IMR-90 (cell line): ENCODE measurements around the gene MEIOB. TPM values are rescaled to one million over a fixed set of nuclear protein-coding genes. Genes with fewer than 3 reads are reported as not detected.

Experiments used
- ATAC-seq: fragments of 200-7000 bp; cut with Tn5 transposase; 2 replicates; pipeline ENCODE4 v1.9.1; 2020; ENCODE audit warnings: low read depth, mild to moderate bottlenecking, moderate library complexity
- BruUV-seq: library from RNA; stranded (reverse); fragments of 400-500 nt; replicated peaks from 2 replicates; lab custom pipeline; 2021; lab: Mats Ljungman, UMichigan
- CTCF ChIA-PET: fragments of 300-600 bp; formaldehyde crosslinking; extraction: SDS; loops from one replicate; lab custom pipeline; 2021; ENCODE audit warnings: antibody characterized with exemption; lab: Yijun Ruan, JAX
- POLR2A ChIA-PET: fragments of 300-600 bp; sonication (Branson Sonifier 250); formaldehyde crosslinking; loops from one replicate; lab custom pipeline; 2022; ENCODE audit warnings: antibody characterized with exemption; ENCODE audit not compliant: unreplicated experiment; lab: Charles Lee
- DNase-seq: peaks from one replicate; pipeline ENCODE4 v3.0.0; 2013
- H2AFZ ChIP-seq: replicated peaks from 2 replicates; pipeline ENCODE3; 2013; ENCODE audit warnings: low read length, mild to moderate bottlenecking; ENCODE audit not compliant: poor library complexity
- H2AK5ac ChIP-seq: 2 replicates; pipeline ENCODE4 v1.6.1; 2013; ENCODE audit warnings: low read depth, low read length, inconsistent platforms
- H2AK9ac ChIP-seq: replicated peaks from 2 replicates; pipeline ENCODE3; 2013; ENCODE audit warnings: mild to moderate bottlenecking, low read depth, low read length, moderate library complexity; ENCODE audit not compliant: poor library complexity
- H2BK120ac ChIP-seq: 2 replicates; pipeline ENCODE4 v1.6.1; 2013; ENCODE audit warnings: low read depth, low read length, inconsistent platforms
- H2BK15ac ChIP-seq: 3 replicates; pipeline ENCODE4 v1.6.1; 2013; ENCODE audit warnings: low read depth, low read length, inconsistent platforms
- H2BK20ac ChIP-seq: 2 replicates; pipeline ENCODE4 v1.6.1; 2013; ENCODE audit warnings: low read depth, mild to moderate bottlenecking, inconsistent platforms, low read length, moderate library complexity
- H2BK5ac ChIP-seq: 2 replicates; pipeline ENCODE4 v1.6.1; 2013; ENCODE audit warnings: mild to moderate bottlenecking, low read depth, low read length, inconsistent platforms; ENCODE audit not compliant: poor library complexity, severe bottlenecking
- H3K14ac ChIP-seq: replicated peaks from 2 replicates; pipeline ENCODE4 v1.6.1; 2013; ENCODE audit warnings: low read depth, low read length, inconsistent platforms
- H3K18ac ChIP-seq: 2 replicates; pipeline ENCODE4 v1.6.1; 2013; ENCODE audit warnings: low read depth, low read length, control low read depth
- H3K23ac ChIP-seq: 2 replicates; pipeline ENCODE4 v1.6.1; 2013; ENCODE audit warnings: low read depth, low read length, inconsistent platforms
- H3K27ac ChIP-seq: 2 replicates; pipeline ENCODE4 v1.5.1; 2013; ENCODE audit warnings: mild to moderate bottlenecking, control low read depth, low read length; ENCODE audit not compliant: insufficient read depth
- H3K27me3 ChIP-seq: 2 replicates; pipeline ENCODE4 v1.6.1; 2013; ENCODE audit warnings: low read length; ENCODE audit not compliant: control insufficient read depth, insufficient read depth
- H3K36me3 ChIP-seq: 2 replicates; pipeline ENCODE4 v1.6.1; 2013; ENCODE audit warnings: low read length, mixed read lengths; ENCODE audit not compliant: control insufficient read depth, insufficient read depth
- H3K4ac ChIP-seq: 2 replicates; pipeline ENCODE4 v1.6.1; 2013; ENCODE audit warnings: low read depth, low read length, inconsistent platforms
- H3K4me1 ChIP-seq: 2 replicates; pipeline ENCODE4 v1.6.1; 2013; ENCODE audit warnings: low read length, mixed read lengths; ENCODE audit not compliant: control insufficient read depth, insufficient read depth
- H3K4me2 ChIP-seq: 2 replicates; pipeline ENCODE4 v1.6.1; 2013; ENCODE audit warnings: low read depth, mild to moderate bottlenecking, control low read depth, low read length, moderate library complexity
- H3K4me3 ChIP-seq: 2 replicates; pipeline ENCODE4 v1.5.1; 2013; ENCODE audit warnings: low read depth, mild to moderate bottlenecking, control low read depth, low read length, moderate library complexity; ENCODE audit not compliant: insufficient read depth
- H3K56ac ChIP-seq: 2 replicates; pipeline ENCODE4 v1.6.1; 2013; ENCODE audit warnings: low read length, inconsistent platforms; ENCODE audit not compliant: insufficient read depth; ENCODE audit errors: extremely low read depth
- H3K79me1 ChIP-seq, 2 experiments: 2 replicates each; pipeline ENCODE4 v1.6.1; 2013; ENCODE audit warnings: low read length in 2 of 2, inconsistent platforms in 1 of 2, low read depth in 1 of 2
- H3K9ac ChIP-seq: 2 replicates; pipeline ENCODE4 v1.6.1; 2013; ENCODE audit warnings: low read depth, low read length, control low read depth
- H3K9me1 ChIP-seq: 2 replicates; pipeline ENCODE4 v1.6.1; 2013; ENCODE audit warnings: low read length, inconsistent platforms; ENCODE audit not compliant: insufficient read depth
- H3K9me3 ChIP-seq: 2 replicates; pipeline ENCODE4 v1.6.1; 2013; ENCODE audit warnings: low read length; ENCODE audit not compliant: control insufficient read depth, insufficient read depth
- H4K20me1 ChIP-seq: 2 replicates; pipeline ENCODE4 v1.6.1; 2013; ENCODE audit warnings: low read length, inconsistent platforms; ENCODE audit not compliant: insufficient read depth
- H4K5ac ChIP-seq: 2 replicates; pipeline ENCODE4 v1.6.1; 2013; ENCODE audit warnings: mild to moderate bottlenecking, low read depth, low read length, control low read depth
- H4K8ac ChIP-seq, 2 experiments: 2 replicates each; pipeline ENCODE4 v1.6.1; 2013; ENCODE audit warnings: low read depth in 2 of 2, low read length in 2 of 2, control low read depth in 1 of 2, inconsistent platforms in 1 of 2
- H4K91ac ChIP-seq: 2 replicates; pipeline ENCODE4 v1.6.1; 2013; ENCODE audit warnings: low read depth, low read length, inconsistent platforms; ENCODE audit not compliant: insufficient read depth
- RFX5 ChIP-seq: IDR thresholded peaks from 2 replicates; pipeline ENCODE4 v1.8.0; 2012; ENCODE audit warnings: low read depth, mild to moderate bottlenecking, low read length, moderate library complexity
- WGBS, 2 experiments: methylation state at CpG; one replicate each; pipeline versions ENCODE4 v1.1.5 to v1.1.7; 2013; ENCODE audit warnings: missing lambda C conversion rate in 2 of 2; ENCODE audit not compliant: insufficient read length in 1 of 2; ENCODE audit errors: extremely low coverage in 2 of 2; 5-methylcytosine and 5-hydroxymethylcytosine counted together
- dilution Hi-C: fragments of 300-500 bp; cut with HindIII; formaldehyde crosslinking; loops from one replicate; pipeline ENCODE4 v1.14.3; 2018; ENCODE audit warnings: low sequenced_read_pairs; ENCODE audit not compliant: unreplicated experiment
- in situ Hi-C: fragments of 300-500 bp; cut with MboI; formaldehyde crosslinking; loops from 3 replicates; pipeline ENCODE4 v1.14.3; 2019; ENCODE audit warnings: low sequenced_read_pairs, inconsistent platforms, mixed read lengths
- intact Hi-C: fragments of 100-400 bp; cut with micrococcal nuclease; formaldehyde crosslinking; loops from 2 replicates; pipeline ENCODE4 v1.10.0; 2022
- polyA plus RNA-seq, 3 experiments: library from polyadenylated mRNA; depleted of rRNA; stranded (reverse); fragments of >200 nt; gene quantifications; 2 replicates each; pipeline ENCODE4 v1.2.3, GENCODE V29; 2012; ENCODE audit warnings: low replicate concordance in 1 of 3
- total RNA-seq: library from RNA; depleted of rRNA; stranded (reverse); fragments of >200 nt; gene quantifications from 2 replicates; pipeline ENCODE4 v1.2.3, GENCODE V29; 2012

Gene MEIOB
- total and polyA plus RNA-seq, 2 of the 4 experiments (the other 2 are of a cell fraction), result 0.14 TPM; not detected in 1

DNA sequence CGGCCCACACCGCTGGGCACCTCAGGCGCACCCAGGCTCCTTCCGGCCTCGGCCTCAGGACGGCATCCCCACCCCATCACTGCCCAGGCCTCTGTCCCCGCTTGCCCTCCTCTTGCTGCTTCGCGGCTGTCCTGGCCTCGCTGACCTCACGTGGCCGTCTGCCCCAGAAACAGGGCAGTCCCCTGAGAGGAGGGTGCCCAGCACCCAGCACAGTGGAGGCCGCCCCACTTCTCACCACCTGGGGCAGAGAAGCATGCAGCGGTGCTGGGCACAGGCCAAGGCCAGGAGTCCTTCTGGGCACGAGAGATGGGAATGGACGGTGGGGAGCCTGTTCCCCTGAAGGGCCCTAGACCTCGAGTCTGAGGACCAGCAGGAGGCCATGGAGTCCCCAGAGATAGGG is 54.2 kb downstream of the MEIOB start:
- 97% methylated on average over 6 of the region's 17 CpGs; no CpG with 5 or more reads in 1 of the 2 experiments for WGBS, 2 experiments
- no peak overlapping the region for H3K14ac ChIP-seq
- intact Hi-C loops (no loop called here), in situ Hi-C loops (no loop called here), dilution Hi-C loops (no loop called here)
- ChIA-PET POLR2A (no interaction called here), CTCF (no interaction called here)
- H3K79me1 ChIP-seq, result peaks cover 0 to 4% of the 10 kb centered on the region in 2 experiments; a peak in 1 of 4 replicates
- no peak overlapping the region for H3K4ac ChIP-seq
- H2BK120ac ChIP-seq, result no peak overlapping the region
- H3K9me1 ChIP-seq, result peaks cover 2% of the 10 kb centered on the region; the same call in 1 of the 2 replicates
- H2BK5ac ChIP-seq, result no peak overlapping the region
- no peak overlapping the region for H3K27ac ChIP-seq
- H2AK5ac ChIP-seq, result no peak overlapping the region
- H2BK15ac ChIP-seq, result no peak overlapping the region
- H3K9me3 ChIP-seq, result no peaks in the 10 kb centered on the region
- peaks cover 18% of the 10 kb centered on the region for H3K36me3 ChIP-seq
- no peak overlapping the region for H4K8ac ChIP-seq
- no peak for DNase-seq
- peaks cover 4% of the 10 kb centered on the region; the same call in 1 of the 2 replicates for H3K4me1 ChIP-seq
- TF ChIP-seq RFX5, result no peak
- no peak overlapping the region for H3K18ac ChIP-seq
- no peak overlapping the region for H3K56ac ChIP-seq
- no peak overlapping the region for H4K91ac ChIP-seq
- no peak overlapping the region for H3K4me2 ChIP-seq
- H3K4me3 ChIP-seq, result no peak overlapping the region
- H2BK20ac ChIP-seq, result no peak overlapping the region
- H3K23ac ChIP-seq, result no peak overlapping the region
- H4K20me1 ChIP-seq, result 0 out of 2 replicates have a peak, but pooled peaks cover 1% of the 10 kb centered on the region
- no peaks in the 10 kb centered on the region for H3K27me3 ChIP-seq
- no TSS peak for BruUV-seq
- ATAC-seq, result no peak
- no peak overlapping the region for H2AK9ac ChIP-seq
- no peak overlapping the region for H4K5ac ChIP-seq
- no peak overlapping the region for H2AFZ ChIP-seq
- H3K9ac ChIP-seq, result no peak overlapping the region
